ENCODE data around the gene ORMDL2. TPM values are rescaled to one million over a fixed set of nuclear protein-coding genes. Genes with fewer than 3 reads are reported as not detected.

The ORMDL2 gene
- total RNA-seq, result 10 to 100 TPM in 3 of 4 donors, 1 to 10 TPM in 1; 5.0 to 31.2 (median 24.2) TPM

GRCh38 chr12:55817345-55818139, at the start of gene ORMDL2, which contains the start of gene SARNP:
TSS of gene ORMDL2 (plus strand) at chr12:55818041. CDS start at chr12:55819000, 959 bp downstream.
TSS of gene SARNP (minus strand) at chr12:55817724. CDS start at chr12:55817701, 23 bp downstream.
- peak; percentile 94 to 99 (median 98) for DNase-seq
- Histone ChIP-seq H3K4me1 (peaks cover 0 to 37% (median 2%) of the 10 kb centered on the region in 4 donors), H3K27me3 (no peaks in the 10 kb centered on the region), H3K36me3 (peaks cover 0 to 55% (median 0%) of the 10 kb centered on the region in 3 donors), H3K27ac (peak within 1 kb of the TSS; percentile 81 to 89 (median 87)), H3K9me3 (no peaks in the 10 kb centered on the region), H3K4me3 (peak within 1 kb of the TSS; percentile 67 to 80 (median 78))
- peak in 1 of 6 experiments; percentile 4 for TF ChIP-seq CTCF (IDR thresholded peaks at IDR 0.05)
- TF ChIP-seq POLR2A (IDR thresholded peaks at IDR 0.05), result peak; percentile 55 to 78

- Histone ChIP-seq H3K36me3 (peaks cover 0 to 37% (median 0%) of the 10 kb centered on the region in 3 donors), H3K4me1 (no peaks in the 10 kb centered on the region), H3K4me3 (no peak overlapping the region), H3K9me3 (no peaks in the 10 kb centered on the region), H3K27ac (no peak overlapping the region), H3K27me3 (no peaks in the 10 kb centered on the region)
- no peak for DNase-seq
- TF ChIP-seq CTCF (IDR thresholded peaks at IDR 0.05) (no peak), POLR2A (IDR thresholded peaks at IDR 0.05) (no peak)
Measured at GRCh38 chr12:55771736-55772135, 46.1 kb upstream of the ORMDL2 start.

- Histone ChIP-seq H3K27ac (no peak overlapping the region), H3K4me1 (no peaks in the 10 kb centered on the region), H3K27me3 (no peaks in the 10 kb centered on the region), H3K4me3 (no peak overlapping the region), H3K9me3 (no peaks in the 10 kb centered on the region), H3K36me3 (peaks cover 0 to 69% (median 0%) of the 10 kb centered on the region in 3 donors)
- no peak for TF ChIP-seq POLR2A (IDR thresholded peaks at IDR 0.05)
- no peak for TF ChIP-seq CTCF (IDR thresholded peaks at IDR 0.05)
- DNase-seq, result no peak
Measured at GRCh38 chr12:55777856-55778255, 40.0 kb upstream of the ORMDL2 start.

GRCh38 chr12:55780685-55781084, 37.2 kb upstream of the ORMDL2 start:
- Histone ChIP-seq H3K4me1 (no peaks in the 10 kb centered on the region), H3K4me3 (no peak overlapping the region), H3K27ac (no peak overlapping the region), H3K27me3 (no peaks in the 10 kb centered on the region), H3K9me3 (no peaks in the 10 kb centered on the region), H3K36me3 (peaks cover 0 to 87% (median 0%) of the 10 kb centered on the region in 3 donors)
- no peak for DNase-seq
- TF ChIP-seq POLR2A (IDR thresholded peaks at IDR 0.05), result no peak
- no peak for TF ChIP-seq CTCF (IDR thresholded peaks at IDR 0.05)

GRCh38 chr12:55788546-55788945, 29.3 kb upstream of the ORMDL2 start:
- Histone ChIP-seq H3K36me3 (peaks cover 0 to 83% (median 4%) of the 10 kb centered on the region in 3 donors), H3K4me3 (no peak overlapping the region), H3K4me1 (no peaks in the 10 kb centered on the region), H3K27me3 (no peaks in the 10 kb centered on the region), H3K27ac (no peak overlapping the region), H3K9me3 (no peaks in the 10 kb centered on the region)
- TF ChIP-seq POLR2A (IDR thresholded peaks at IDR 0.05) (no peak), CTCF (IDR thresholded peaks at IDR 0.05) (no peak)
- DNase-seq, result no peak
